ENCODE data around the gene PKN1.

The PKN1 gene

DNA sequence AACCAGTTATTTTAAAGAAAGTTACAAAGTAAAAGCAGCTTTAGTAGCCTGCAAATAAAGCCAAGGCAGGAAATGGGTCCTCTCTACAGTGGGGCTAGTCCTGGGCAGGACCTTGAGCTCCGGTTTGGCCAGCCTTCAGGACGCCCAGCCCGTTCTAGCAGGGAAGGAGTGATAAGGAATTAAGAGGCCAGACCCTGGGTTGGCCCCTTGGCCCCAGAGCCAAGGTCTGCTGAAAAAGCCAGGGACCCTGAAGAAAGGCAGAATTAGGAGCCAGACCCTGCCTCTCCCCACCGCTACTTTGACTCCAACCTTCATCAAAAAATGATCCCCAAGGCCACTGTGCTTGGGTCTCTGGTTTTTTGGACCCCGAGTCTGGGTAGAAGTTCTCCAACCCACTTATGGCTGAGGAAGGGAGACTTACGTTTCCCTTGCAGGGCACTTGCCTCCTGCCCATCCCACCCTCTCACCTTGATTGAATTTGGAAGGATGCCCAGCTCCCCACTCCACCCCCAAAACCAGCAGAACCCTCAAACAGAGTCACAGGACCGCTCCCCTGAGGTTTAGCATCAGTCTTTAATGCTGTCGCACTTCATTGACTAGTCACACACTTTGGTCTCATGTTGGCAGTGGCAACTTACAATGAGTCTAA is 81.2 kb downstream of the PKN1 start:
- Histone ChIP-seq H3K4me3 (ENCODE audit: low read depth, low read length) (no peak overlapping the region), H3K4me1 (no peaks in the 10 kb centered on the region), H3K27me3 (no peaks in the 10 kb centered on the region), H3K36me3 (peaks cover 23% of the 10 kb centered on the region), H3K9me3 (no peaks in the 10 kb centered on the region)
- DNase-seq = no peak
- TF ChIP-seq, protein P1, sequence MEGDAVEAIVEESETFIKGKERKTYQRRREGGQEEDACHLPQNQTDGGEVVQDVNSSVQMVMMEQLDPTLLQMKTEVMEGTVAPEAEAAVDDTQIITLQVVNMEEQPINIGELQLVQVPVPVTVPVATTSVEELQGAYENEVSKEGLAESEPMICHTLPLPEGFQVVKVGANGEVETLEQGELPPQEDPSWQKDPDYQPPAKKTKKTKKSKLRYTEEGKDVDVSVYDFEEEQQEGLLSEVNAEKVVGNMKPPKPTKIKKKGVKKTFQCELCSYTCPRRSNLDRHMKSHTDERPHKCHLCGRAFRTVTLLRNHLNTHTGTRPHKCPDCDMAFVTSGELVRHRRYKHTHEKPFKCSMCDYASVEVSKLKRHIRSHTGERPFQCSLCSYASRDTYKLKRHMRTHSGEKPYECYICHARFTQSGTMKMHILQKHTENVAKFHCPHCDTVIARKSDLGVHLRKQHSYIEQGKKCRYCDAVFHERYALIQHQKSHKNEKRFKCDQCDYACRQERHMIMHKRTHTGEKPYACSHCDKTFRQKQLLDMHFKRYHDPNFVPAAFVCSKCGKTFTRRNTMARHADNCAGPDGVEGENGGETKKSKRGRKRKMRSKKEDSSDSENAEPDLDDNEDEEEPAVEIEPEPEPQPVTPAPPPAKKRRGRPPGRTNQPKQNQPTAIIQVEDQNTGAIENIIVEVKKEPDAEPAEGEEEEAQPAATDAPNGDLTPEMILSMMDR (IDR thresholded peaks at IDR 0.05; ENCODE audit: low read depth, low read length) = no peak

DNA sequence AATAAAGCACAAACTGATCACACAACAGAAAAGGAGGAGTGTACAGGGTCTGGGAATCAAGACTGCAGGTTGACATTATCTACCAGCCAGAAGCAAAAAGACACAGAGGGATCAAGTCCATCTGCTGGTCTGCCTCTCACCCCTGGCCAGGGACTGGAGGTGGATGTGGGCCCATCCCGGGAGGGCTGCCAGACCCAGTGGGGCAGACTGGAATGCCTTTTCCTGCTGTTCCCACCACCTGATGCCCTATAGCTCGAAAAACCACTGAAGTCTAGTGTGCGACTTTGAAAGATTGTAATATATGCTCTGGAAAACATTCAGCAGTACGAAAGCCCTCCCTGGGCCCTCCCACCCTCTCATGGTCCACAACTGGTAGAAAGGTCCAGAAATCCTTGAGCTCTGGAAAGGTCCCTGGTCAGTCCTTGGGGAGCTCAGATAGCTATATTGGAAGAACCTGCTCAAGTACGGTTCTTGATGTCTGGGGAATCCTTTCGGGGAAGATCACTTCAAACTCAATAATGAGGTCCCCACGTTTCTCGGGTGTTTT is 82.5 kb downstream of the PKN1 start:
- Histone ChIP-seq H3K36me3 (peaks cover 23% of the 10 kb centered on the region), H3K4me3 (ENCODE audit: low read depth, low read length) (peak overlapping the region; percentile 90; the same call in 1 of the 2 replicates), H3K9me3 (no peaks in the 10 kb centered on the region), H3K4me1 (no peaks in the 10 kb centered on the region), H3K27me3 (no peaks in the 10 kb centered on the region)
- DNase-seq = no peak
- TF ChIP-seq, protein P1 (IDR thresholded peaks at IDR 0.05; ENCODE audit: low read depth, low read length) = no peak

DNA sequence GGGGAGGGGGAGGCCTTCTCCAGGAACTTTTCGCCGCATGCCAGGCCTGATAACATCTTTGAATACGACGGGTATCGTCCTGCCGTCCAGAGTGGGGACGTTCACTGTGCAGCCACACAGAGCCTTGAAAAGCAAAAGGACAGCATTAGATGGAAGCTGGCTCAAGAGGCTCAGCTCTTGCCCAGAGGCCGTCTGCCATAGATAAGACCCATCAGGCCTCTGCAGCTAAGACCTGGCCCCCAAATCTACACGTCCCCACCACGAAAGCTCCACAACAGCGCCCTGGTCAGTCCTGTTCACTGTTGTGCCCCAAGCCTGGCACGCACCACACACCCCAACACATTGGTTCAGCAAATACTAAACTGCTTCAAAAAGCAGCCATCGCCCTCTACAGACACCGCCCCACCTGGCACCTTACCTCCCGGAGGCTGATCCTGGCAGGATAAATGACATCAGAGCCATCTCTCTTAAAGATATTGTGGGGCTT is 83.0 kb downstream of the PKN1 start:
- Histone ChIP-seq H3K36me3 (peaks cover 23% of the 10 kb centered on the region), H3K4me3 (ENCODE audit: low read depth, low read length) (peak overlapping the region; percentile 90), H3K27me3 (no peaks in the 10 kb centered on the region), H3K9me3 (no peaks in the 10 kb centered on the region), H3K4me1 (no peaks in the 10 kb centered on the region)
- TF ChIP-seq, protein P1 (IDR thresholded peaks at IDR 0.05; ENCODE audit: low read depth, low read length) = no peak
- no peak for DNase-seq

DNA sequence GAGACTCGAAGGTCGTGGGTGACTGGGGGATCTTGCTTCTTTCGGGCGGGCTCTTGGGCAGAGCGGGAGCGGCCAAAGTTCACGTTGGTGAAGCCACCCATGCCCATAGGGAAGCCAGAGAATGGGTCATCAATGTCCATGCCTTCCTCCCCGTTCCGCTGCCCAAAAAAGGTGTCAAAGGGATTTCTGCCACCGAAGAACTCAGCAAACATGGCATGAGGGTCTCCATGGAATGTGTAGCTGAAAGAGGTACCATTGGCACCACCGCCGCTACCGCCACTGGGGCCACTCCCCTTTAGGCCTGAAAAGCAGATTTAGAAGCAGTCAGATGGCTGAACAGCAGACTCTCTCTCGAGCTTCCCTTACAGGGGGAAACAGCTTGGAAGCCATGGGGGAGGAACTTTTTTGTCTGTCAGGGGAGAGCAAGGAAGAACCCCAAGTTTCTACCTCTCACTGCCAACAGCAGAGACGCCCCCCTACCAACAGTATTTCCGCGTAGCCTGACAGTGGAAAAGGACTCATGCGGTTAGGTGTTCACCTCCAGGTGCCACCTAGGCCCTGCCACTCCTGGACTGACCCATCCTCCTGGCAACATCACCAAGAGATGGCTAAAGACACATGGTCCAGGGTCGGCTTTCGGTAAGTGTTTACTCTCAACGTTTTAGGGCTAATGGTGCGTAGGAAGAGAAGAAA is 83.8 kb downstream of the PKN1 start:
- Histone ChIP-seq H3K4me3 (ENCODE audit: low read depth, low read length) (peak overlapping the region; percentile 90), H3K36me3 (peaks cover 23% of the 10 kb centered on the region), H3K4me1 (no peaks in the 10 kb centered on the region), H3K27me3 (no peaks in the 10 kb centered on the region), H3K9me3 (no peaks in the 10 kb centered on the region)
- TF ChIP-seq, protein P1 (IDR thresholded peaks at IDR 0.05; ENCODE audit: low read depth, low read length) = no peak
- no peak for DNase-seq

DNA sequence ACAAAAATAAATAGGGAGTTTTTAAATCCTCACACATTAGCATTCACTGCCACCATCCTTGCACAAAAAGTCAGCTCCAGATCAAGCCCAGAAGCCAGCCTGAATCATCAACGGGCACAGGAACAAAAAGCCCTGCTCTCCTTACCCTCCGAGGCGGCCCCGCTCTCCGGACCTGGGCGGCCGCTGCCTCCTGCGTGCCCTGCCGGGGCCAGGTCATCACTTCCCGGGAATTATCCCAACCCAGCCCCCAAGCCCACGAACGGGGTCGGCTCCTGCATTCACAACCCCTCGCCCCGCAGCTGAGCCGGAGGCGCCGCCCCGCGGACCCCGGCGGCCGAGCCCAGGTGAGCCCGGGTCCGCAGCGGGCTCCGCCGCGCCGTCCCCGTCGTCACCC is 84.3 kb downstream of the PKN1 start:
- H3K4me3 ChIP-seq (ENCODE audit: low read depth, low read length) = peak overlapping the region; percentile 90
- no peaks in the 10 kb centered on the region for H3K27me3 ChIP-seq
- no peak for DNase-seq
- H3K4me1 ChIP-seq = no peaks in the 10 kb centered on the region
- H3K36me3 ChIP-seq = peaks cover 23% of the 10 kb centered on the region
- TF ChIP-seq, protein P1 (IDR thresholded peaks at IDR 0.05; ENCODE audit: low read depth, low read length) = no peak
- H3K9me3 ChIP-seq = no peaks in the 10 kb centered on the region
